Fibroblast of peridontal ligament (primary cell): Measurements from ENCODE around the gene ADAMTS6.
A peak's percentile ranks its signal among the peaks of the same experiment; 100 is the strongest.
"Not testable (repeated sequence)": the region's sequence is repeated elsewhere in the genome, so short reads cannot be mapped to it uniquely, and the experiment has no call there.

Source experiments
- DNase-seq: peaks from one replicate; pipeline ENCODE4 v3.0.0-alpha.2; 2010; ENCODE audit errors: extremely low read depth

The ADAMTS6 gene, protein sequence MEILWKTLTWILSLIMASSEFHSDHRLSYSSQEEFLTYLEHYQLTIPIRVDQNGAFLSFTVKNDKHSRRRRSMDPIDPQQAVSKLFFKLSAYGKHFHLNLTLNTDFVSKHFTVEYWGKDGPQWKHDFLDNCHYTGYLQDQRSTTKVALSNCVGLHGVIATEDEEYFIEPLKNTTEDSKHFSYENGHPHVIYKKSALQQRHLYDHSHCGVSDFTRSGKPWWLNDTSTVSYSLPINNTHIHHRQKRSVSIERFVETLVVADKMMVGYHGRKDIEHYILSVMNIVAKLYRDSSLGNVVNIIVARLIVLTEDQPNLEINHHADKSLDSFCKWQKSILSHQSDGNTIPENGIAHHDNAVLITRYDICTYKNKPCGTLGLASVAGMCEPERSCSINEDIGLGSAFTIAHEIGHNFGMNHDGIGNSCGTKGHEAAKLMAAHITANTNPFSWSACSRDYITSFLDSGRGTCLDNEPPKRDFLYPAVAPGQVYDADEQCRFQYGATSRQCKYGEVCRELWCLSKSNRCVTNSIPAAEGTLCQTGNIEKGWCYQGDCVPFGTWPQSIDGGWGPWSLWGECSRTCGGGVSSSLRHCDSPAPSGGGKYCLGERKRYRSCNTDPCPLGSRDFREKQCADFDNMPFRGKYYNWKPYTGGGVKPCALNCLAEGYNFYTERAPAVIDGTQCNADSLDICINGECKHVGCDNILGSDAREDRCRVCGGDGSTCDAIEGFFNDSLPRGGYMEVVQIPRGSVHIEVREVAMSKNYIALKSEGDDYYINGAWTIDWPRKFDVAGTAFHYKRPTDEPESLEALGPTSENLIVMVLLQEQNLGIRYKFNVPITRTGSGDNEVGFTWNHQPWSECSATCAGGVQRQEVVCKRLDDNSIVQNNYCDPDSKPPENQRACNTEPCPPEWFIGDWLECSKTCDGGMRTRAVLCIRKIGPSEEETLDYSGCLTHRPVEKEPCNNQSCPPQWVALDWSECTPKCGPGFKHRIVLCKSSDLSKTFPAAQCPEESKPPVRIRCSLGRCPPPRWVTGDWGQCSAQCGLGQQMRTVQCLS (N-terminal part only)

DNA sequence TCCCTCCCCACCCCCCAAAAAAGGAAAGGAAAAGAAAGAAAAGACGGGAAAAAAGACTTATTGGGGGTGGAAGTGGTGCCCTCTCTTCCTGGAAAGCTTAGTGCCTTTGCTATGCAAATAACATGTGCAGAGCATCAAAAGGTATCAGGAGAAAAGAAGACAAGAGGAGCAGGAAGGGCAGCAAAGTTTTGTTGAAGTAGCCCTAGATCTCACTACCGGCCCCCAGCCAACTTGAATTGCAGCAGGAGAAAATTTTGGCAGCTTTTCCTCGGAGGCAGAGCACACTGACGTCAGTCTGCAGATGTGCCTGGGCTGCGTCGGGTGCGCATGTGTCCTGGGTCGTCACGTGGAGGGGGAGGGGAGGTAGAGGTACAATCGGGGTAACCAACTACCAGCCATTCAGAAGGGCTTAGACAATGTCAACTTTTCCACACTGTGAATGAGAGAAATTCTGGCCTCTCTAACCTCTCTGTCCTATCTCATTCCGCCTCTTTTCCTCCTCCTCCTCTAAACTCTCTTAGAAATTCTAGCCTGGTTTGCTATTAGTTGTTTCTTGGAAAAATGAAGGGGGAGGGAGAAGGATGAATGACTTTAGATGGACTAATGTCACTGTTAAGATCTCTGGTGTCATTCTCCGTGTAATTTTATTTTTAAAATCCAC, at the start of gene ADAMTS6:
Gene ADAMTS6 (minus strand): TSS at position 286 of the 661 bp plus-strand sequence. CDS start 8,247 bp downstream, outside the sequence.
- peak; percentile 99 for DNase-seq

GRCh38 chr5:65530904-65531303, 49.2 kb upstream of the ADAMTS6 start:
- no peak for DNase-seq

DNA sequence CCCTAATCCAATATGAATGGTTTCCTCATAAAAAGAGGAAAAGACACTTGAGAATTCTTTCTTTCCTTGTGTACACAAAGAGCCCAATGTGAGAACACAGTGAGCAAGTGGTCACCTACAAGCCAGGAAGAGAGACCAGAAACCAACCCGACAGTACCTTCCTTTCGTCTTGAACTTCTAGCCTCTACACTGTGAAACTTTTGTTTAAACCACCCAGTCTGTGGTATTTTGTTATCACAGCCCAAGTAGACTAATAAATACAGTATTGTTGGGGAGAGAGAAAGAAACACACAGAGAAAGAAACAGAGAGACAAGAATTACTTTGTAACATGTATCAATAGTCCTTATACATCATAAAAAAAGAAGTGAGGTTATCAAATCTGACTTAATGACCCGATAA, 44.0 kb upstream of the ADAMTS6 start:
- DNase-seq, result no peak

DNA sequence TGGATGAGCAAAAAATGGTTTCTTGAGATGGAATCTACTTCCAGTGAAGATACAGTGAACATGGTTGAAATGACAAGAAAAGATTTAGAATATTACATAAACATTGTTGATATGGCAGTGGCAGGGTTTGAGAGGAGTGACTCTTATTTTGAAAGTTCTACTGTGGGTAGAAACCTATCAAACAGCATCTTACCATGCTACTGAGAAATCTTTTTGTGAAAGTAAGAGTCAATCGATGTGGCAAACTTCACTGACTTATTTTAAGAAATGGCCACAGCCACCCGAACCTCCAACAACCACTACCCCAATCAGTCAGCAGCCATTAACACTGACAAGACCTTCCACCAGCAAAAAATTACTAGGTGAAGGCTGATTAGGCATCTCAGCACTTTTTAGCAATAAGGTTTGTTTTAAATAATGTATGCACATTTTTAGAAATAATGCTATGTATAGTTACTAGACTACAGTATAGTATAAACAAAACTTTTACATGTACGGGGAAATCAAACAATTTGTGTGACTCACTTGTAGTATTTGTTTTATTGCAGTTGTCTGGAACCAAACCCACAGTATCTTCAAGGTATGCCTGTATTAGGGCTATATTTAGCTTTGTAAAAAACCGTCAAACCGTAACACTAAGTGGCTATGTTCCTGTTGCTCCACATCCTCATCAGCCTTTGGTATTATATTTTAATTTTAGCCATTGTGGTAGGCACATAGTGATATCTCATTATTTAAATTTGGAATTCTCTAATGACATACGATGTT, 30.6 kb upstream of the ADAMTS6 start:
- peak; percentile 3 for DNase-seq

DNA sequence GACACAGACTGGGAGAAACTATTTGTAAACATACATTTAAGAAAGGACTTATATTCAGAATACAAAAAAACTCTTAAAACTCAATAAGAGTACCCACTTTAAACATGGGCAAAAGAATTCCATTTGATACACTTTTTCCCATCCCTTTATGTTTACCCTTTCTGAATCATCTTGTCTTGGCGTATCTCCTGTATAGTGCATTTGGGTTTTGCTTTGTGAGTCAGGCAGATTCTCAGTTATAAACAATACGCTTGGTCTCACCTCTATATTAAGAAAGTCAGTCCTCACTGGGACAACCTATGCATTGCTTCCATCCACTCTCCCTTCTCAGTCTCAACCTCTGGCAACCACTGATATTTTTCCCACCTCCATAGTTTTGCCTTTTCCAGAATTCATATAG, 27.3 kb upstream of the ADAMTS6 start:
- DNase-seq, result no peak

DNA sequence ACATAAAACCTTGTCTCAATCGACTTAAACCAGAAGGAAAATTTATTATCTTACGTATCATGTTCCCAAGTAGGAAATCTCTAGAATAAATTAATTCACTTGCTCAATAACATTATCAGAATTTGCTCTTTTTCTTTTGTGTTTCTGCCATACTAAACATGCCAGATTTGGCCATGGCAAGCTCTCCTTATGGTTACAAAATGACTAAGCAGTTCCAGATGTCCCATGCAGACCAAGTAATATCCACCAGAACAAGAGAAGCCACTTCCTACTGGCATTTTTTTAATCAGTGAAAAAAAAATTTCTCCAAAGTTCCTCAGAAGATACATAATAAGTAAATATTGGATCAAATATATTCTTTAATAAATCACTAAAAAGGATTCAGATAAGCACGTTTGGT, 25.2 kb upstream of the ADAMTS6 start:
- DNase-seq, result peak; percentile 95

GRCh38 chr5:65489119-65489518, 7.4 kb upstream of the ADAMTS6 start:
- no peak for DNase-seq

DNA sequence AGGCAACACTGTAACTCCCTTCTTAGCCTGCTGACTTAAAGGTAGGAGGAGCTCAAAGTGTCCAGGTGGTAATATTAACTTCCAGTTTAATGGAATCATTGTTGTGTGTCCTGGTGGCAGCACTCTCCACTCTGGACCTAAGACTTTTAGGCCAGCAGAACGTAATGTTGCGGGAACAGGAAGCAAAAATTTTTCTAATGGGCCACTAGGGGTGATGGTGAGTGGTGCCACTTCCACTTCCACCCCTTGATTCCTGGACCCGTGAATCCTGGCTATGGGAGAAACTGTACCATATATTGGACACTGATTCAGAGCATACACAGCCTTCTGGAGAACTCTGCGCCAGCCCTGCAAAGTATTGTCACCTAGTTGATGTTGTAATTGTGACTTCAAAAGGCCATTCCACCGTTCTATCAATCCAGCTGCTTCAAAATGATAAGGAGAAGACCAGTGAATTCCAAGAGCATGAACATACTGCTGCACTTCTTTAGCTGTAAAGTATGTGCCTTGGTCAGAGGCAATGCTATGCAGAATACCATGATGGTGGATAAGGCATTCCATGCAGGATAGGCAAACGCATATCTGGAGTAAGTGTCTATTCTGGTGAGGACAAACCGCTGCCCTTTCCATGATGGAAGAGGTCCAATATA, 6.4 kb upstream of the ADAMTS6 start:
- not testable (repeated sequence) for DNase-seq

- not testable (repeated sequence) for DNase-seq
Observed at GRCh38 chr5:65486803-65487202, 5.1 kb upstream of the ADAMTS6 start.

- DNase-seq, result no peak
Observed at GRCh38 chr5:65485405-65485804, 3.7 kb upstream of the ADAMTS6 start.

DNA sequence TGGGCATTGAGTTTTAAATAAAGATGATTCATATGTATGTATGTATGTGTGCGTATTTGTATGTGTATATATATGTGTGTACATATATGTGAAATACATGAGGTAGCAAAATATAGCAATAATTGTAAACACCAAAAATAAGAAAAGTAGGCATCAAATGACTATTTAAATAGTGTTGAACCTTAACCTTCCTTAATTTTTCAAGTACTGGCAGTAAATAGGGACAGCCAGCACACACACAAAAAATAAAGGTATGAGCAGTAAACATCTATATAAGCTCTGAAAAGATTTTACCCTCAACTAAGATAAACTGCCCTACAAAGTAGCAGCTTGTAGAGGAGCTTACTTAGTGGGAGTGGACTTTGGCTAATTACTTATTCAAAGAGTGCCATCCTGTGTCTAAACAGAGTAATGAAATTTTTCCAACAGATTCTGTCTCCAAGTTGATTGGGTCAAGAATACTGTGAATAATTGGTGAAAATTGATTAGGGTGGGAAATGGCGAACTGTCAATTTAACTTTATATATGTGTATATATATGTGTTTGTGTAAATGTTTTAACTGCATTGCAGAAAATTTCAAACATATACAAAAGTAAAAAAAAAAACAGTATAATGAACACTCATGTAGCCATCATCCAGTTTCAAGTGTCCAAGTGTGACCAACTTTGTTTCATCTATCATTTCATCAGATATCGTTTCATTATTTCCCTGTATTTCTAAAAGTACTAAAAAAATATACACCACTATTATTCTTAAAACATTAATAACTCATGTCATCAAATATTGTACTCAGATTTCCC, 2.0 kb upstream of the ADAMTS6 start:
- peak; percentile 87 for DNase-seq

DNA sequence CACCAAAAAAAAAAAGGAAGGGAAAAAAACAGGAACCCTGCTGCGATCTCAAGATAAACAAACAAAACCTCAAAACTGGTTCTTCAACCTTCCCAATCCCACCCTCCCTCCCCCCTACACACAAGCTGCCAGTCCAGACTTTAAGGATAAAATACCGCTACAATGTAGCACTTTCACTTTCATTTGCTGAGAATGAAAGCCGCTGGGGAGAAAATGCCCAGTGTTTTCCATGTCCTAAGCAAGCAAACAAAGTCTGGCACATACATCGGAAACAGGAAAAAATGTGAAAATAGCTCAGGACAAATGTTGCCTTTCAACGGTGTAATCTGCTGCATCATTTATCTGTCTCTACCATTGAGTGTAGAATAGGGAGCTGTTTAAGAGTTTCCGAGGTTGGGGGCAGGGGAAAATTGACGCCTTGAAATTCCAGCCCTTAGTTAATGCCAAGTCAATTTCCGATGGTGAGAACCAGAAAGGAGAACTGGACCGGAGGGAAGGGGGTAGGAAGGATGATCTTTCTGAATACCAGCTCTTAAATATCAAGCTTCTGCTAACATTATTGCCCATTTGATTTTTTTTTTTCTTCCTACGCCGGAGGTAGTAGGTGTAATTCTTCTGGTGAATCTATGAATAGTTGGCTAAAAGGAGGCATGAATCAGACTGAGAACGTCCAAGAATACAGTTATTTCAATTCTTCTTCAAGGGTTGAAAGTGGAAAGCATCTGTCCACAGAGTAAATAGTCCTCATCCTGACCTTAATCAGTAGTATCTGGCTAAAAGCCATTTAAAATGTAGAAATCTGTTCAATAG, 1.2 kb upstream of the ADAMTS6 start:
- DNase-seq, result peak; percentile 75

GRCh38 chr5:65482296-65482735, 596 bp upstream of the ADAMTS6 start:
- peak; percentile 78 for DNase-seq

DNA sequence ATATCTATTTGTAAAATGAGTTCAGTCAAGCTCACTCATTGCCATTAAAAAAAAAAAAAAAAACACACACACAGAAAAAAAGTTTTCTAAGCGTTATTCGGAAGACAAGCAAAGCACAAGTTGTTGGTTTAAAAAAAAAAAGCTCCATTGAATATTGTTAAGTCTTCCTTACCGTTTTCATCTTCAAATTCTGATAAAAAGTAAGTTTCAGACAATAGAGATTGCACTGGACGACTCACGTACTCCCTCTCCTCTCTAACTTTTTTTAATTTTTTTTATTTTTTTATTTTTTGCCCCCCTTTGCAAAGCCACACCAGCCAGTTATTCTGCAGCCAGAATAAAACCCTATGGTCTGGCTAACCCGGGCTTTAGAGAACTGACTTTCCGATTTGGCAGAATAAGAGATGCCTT, 544 bp downstream of the ADAMTS6 start:
- DNase-seq, result peak; percentile 50

DNA sequence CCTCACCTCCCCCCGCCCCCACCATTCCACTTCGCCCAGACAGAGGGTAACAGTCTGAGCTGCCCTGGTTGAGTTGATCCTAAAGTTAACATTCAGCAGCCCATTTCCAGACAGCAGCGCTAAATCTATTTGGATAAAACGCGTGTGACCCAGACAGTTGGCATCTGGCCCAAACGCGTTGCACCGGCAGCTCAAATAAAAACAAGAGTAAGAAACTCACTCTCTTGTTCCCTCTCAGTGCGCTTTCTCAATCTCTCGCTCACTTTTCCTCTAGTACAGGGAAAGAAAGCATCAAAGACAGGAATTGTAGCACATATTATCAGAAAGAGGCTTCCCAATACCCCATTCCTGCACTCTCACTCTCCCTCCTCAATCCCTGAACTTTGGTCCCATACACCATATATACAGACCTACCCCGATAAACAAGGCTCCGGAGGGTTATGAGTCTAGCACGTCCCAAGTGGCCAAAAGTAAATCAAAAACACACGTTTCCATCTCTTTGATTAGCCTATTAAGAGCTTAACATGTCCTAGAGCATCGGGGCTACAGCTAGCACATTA, 1.3 kb downstream of the ADAMTS6 start:
- DNase-seq, result peak; percentile 89

- DNase-seq, result no peak
Observed at GRCh38 chr5:65479527-65479926, 2.2 kb downstream of the ADAMTS6 start.

DNA sequence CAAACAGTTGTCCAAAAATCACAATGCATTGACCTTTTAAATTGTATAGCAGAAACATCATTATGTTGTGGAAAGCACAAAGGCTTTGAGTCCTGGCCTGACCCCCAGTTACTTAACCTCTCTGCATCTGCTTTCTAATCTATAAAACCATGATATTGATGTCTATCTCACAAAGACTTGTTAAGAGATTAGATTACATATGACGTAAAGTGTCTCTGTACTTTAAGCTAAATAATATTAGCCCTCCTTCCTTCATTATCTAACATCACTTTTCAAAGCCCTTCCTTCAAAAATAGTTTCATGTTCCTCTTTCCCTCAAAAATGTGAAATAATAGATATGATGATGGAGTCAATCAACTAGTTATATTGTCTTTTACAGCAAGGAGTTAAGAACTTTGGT, 3.4 kb downstream of the ADAMTS6 start:
- no peak for DNase-seq

- no peak for DNase-seq
Observed at GRCh38 chr5:65475895-65476294, 5.8 kb downstream of the ADAMTS6 start.
